Bronchial epithelial cell (primary cell): ENCODE results near the gene WDR59. TPM values are rescaled to one million over a fixed set of nuclear protein-coding genes. Genes with fewer than 3 reads are reported as not detected.

Experiments used
- DNase-seq: peaks from one replicate; pipeline ENCODE4 v3.0.0-alpha.2; 2010; ENCODE audit warnings: low read depth
- FAIRE-seq: peaks from 2 replicates; lab custom pipeline; 2011; peaks lifted over from hg19 to GRCh38; lab: Jason Lieb, UNC
- H3K27me3 ChIP-seq: 2 replicates; pipeline ENCODE4 v1.5.1; 2011; ENCODE audit warnings: low read length; ENCODE audit not compliant: control insufficient read depth, insufficient read depth
- H3K36me3 ChIP-seq: 2 replicates; pipeline ENCODE4 v1.5.1; 2011; ENCODE audit warnings: low read length; ENCODE audit not compliant: control insufficient read depth, insufficient read depth
- H3K4me3 ChIP-seq: 2 replicates; pipeline ENCODE4 v1.5.1; 2011; ENCODE audit warnings: mild to moderate bottlenecking, low read depth, low read length, control low read depth
- total RNA-seq: library from RNA; depleted of rRNA; stranded (reverse); fragments of >200 nt; gene quantifications from 2 replicates; pipeline ENCODE4 v1.2.1, GENCODE V29; 2014
- TF ChIP-seq, protein P1 (sequence below): IDR thresholded peaks from 2 replicates; pipeline ENCODE4 v1.5.1; 2011; ENCODE audit warnings: mild to moderate bottlenecking, moderate library complexity, low read length, control low read depth, inconsistent platforms; ENCODE audit not compliant: insufficient read depth, severe bottlenecking

The WDR59 gene
- total RNA-seq, 1 donor from 2014 or later = 7.6 TPM

DNA sequence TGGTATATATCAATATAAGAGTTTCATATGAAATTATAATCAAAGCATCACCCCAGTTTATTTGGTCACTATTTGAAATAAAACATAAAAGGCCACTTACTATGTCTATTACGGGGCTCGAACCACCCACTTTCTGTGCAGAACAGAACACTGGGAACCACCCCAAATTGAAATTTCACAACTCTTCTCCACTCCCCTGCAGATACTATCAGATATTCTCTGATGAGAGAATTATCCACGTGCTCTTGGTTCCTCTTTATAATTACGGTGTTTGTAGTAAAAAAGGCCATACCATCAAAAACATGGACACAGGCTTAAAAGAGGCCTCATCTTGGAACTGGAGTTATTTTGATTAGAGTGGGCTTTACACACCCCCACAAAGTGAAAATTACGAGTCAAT is 82.8 kb downstream of the WDR59 start:
- H3K4me3 ChIP-seq = no peak overlapping the region
- FAIRE-seq = no peak
- TF ChIP-seq, protein P1, sequence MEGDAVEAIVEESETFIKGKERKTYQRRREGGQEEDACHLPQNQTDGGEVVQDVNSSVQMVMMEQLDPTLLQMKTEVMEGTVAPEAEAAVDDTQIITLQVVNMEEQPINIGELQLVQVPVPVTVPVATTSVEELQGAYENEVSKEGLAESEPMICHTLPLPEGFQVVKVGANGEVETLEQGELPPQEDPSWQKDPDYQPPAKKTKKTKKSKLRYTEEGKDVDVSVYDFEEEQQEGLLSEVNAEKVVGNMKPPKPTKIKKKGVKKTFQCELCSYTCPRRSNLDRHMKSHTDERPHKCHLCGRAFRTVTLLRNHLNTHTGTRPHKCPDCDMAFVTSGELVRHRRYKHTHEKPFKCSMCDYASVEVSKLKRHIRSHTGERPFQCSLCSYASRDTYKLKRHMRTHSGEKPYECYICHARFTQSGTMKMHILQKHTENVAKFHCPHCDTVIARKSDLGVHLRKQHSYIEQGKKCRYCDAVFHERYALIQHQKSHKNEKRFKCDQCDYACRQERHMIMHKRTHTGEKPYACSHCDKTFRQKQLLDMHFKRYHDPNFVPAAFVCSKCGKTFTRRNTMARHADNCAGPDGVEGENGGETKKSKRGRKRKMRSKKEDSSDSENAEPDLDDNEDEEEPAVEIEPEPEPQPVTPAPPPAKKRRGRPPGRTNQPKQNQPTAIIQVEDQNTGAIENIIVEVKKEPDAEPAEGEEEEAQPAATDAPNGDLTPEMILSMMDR = no peak
- no peak for DNase-seq
- H3K27me3 ChIP-seq = no peaks in the 10 kb centered on the region
- H3K36me3 ChIP-seq = no peaks in the 10 kb centered on the region

DNA sequence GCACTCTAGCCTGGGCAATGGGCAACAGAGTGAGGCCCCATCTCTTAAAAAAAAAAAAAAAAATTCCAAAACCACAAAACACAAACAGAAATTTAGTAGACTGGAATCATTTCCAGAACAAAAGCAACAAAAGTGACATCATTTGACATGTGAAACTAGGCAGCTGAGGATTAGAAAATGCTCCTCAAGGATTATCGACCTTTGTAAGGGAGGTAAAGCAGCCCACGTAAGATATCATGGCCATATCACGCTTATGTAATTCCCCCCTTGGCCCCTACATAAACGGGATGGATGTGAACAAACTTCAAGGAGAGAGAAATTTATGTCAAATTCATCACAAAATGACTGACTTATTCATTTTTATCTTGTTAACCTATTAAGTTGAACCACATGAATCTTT is 83.3 kb downstream of the WDR59 start:
- no peaks in the 10 kb centered on the region for H3K27me3 ChIP-seq
- no peaks in the 10 kb centered on the region for H3K36me3 ChIP-seq
- TF ChIP-seq, protein P1 = no peak
- DNase-seq (no peak), FAIRE-seq (no peak)
- no peak overlapping the region for H3K4me3 ChIP-seq

DNA sequence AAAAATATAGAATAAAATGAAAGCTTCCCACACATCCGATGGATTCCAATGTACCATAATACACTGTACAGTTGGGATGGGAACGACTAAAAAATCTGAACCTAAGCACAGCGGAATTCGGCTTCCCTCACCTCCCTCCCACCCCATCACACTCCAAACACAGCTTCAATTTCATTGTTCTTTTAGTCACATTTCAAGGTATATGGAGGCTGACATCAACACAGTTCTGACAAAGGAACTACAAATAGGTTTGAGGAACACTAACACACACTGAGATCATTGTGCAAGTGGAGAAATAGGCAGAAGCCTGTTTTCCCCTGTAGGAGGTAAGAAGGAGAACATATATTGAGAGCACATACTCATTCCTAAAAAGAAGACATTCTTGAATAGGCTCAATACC is 85.1 kb downstream of the WDR59 start:
- H3K27me3 ChIP-seq = no peaks in the 10 kb centered on the region
- H3K36me3 ChIP-seq = no peaks in the 10 kb centered on the region
- TF ChIP-seq, protein P1 = no peak
- FAIRE-seq (no peak), DNase-seq (no peak)
- no peak overlapping the region for H3K4me3 ChIP-seq

DNA sequence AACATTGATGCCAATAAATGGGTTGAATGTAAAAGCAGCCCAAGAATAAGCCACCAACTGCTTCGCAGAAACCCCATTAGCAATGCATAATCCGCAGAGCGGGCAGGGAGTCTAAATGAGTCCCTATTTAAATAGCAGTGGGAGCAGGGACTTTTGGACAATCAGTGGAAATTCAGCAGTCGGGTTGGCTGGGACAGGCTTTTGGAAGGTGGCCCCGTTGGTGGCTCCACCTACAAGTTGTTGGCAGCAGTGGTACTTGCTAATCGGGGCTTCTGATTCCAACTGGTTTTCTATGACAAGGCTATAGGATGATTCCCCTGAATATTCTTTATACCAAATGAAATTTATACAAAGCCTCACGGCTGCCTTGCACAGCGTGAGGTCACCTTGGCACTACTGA is 86.3 kb downstream of the WDR59 start:
- TF ChIP-seq, protein P1 = no peak
- no peaks in the 10 kb centered on the region for H3K27me3 ChIP-seq
- no peak overlapping the region for H3K4me3 ChIP-seq
- peaks cover 1% of the 10 kb centered on the region for H3K36me3 ChIP-seq
- FAIRE-seq = no peak
- no peak for DNase-seq

DNA sequence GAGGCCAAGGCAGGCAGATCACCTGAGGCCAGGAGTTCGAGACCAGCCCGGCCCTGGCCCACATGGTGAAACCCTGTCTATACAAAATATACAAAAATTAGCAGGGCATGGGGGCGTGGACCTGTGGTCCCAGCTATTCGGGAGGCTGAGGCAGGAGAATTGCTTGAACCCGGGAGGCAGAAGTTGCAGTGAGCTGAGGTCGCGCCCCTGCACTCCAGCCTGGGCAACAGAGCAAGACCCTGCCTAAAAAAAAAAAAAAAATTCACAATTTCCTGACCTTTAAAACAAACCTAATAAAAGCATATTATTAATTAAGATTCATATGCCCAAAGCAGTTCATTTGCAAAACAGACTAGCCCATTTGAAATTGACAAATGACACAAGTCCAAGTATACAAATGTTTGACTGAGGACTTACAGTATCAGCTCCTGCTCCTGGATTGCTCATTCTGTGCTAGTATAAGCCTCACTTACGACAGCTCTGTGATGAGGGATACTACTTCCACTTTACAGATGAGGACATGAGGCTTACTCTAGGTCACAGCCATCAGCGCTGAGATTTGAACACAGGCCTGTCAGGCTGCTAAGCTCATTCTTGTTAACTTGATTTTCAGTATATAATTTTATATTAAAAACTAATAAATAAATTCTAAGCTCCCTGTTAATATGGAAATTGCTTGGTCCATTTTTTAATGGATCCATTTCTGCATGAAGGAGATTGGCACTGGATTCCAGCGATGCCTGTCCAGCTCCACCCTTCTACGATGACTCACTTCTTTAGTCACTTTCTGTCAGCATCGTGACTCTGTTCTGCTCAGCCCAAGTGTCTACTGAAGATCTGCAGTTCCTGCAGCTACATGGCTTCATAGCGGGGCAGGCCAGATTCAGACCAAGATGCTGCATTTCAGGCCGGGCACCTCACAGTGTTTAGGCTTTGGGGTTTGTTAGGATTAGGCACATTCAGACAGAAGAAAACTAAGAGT is 88.2 kb downstream of the WDR59 start:
- TF ChIP-seq, protein P1 = no peak
- FAIRE-seq (no peak), DNase-seq (peak; percentile 81)
- Histone ChIP-seq H3K36me3 (peaks cover 9% of the 10 kb centered on the region), H3K27me3 (no peaks in the 10 kb centered on the region), H3K4me3 (no peak overlapping the region)
